GM12864 (cell line): ENCODE data around the gene DAB2IP.

ENCODE experiments used
- DNase-seq: peaks from one replicate; pipeline ENCODE4 v3.0.0-alpha.2; 2011; ENCODE audit warnings: low read depth
- H3K4me3 ChIP-seq: 2 replicates; pipeline ENCODE4 v1.5.1; 2011; ENCODE audit warnings: mild to moderate bottlenecking, low read depth, low read length, control low read depth
- CTCF ChIP-seq: IDR thresholded peaks from 2 replicates; pipeline ENCODE4 v1.5.1; 2011; ENCODE audit warnings: low read depth, mild to moderate bottlenecking, moderate library complexity, low read length, control low read depth, inconsistent platforms; ENCODE audit errors: missing control alignments

The DAB2IP gene

GRCh38 chr9:121656941-121657470 lies 5.6 kb downstream of the DAB2IP start:
- no peak for DNase-seq
- no peak for TF ChIP-seq CTCF
- no peak overlapping the region for H3K4me3 ChIP-seq

- no peak for TF ChIP-seq CTCF
- no peak for DNase-seq
- no peak overlapping the region for H3K4me3 ChIP-seq
Measured at GRCh38 chr9:121658166-121658565, 6.7 kb downstream of the DAB2IP start.

- no peak overlapping the region for H3K4me3 ChIP-seq
- no peak for TF ChIP-seq CTCF
- DNase-seq, result no peak
Measured at GRCh38 chr9:121658591-121658990, 7.2 kb downstream of the DAB2IP start.

- no peak overlapping the region for H3K4me3 ChIP-seq
- no peak for DNase-seq
- no peak for TF ChIP-seq CTCF
Measured at GRCh38 chr9:121660367-121660766, 8.9 kb downstream of the DAB2IP start.

GRCh38 chr9:121660876-121661275 lies 9.4 kb downstream of the DAB2IP start:
- DNase-seq, result no peak
- no peak overlapping the region for H3K4me3 ChIP-seq
- no peak for TF ChIP-seq CTCF

- no peak for TF ChIP-seq CTCF
- no peak overlapping the region for H3K4me3 ChIP-seq
- no peak for DNase-seq
Measured at GRCh38 chr9:121661328-121661727, 9.9 kb downstream of the DAB2IP start.

- TF ChIP-seq CTCF, result no peak
- H3K4me3 ChIP-seq, result no peak overlapping the region
- no peak for DNase-seq
Measured at GRCh38 chr9:121662359-121662758, 10.9 kb downstream of the DAB2IP start.
